ENCODE results near the gene LYG1.
"Not testable (repeated sequence)": the region's sequence is repeated elsewhere in the genome, so short reads cannot be mapped to it uniquely, and the experiment has no call there.

DNA sequence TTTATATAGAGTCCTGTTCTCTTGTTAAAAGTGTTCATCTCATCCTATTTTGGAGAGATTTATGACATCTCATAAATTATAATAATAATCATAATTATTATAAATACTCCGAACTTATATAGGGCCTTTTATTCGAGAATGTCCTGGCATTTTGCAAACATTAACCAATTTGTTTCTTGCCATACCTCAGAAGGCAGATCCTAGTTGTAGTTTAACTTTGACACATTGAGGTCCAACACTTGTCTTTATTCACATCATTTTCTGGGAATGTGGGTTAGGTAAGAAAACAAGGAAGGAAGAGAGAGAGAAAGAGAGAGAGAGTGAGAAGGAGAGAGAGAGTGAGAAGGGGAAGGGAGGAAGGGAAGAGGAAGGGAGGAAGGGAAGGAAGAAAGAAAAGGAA, at the start of gene LYG1:
- not testable (repeated sequence) for TF ChIP-seq RARB (CRISPR knock-in tag; IDR thresholded peaks at IDR 0.05); POLR2A (IDR thresholded peaks at IDR 0.05; ENCODE audit: low read length)

Data from A549 (cell line).